HG03460 (cell line): Measurements from ENCODE around the gene LRIG1.

Source experiments
- ATAC-seq: cut with Tn5 transposase; IDR thresholded peaks from one replicate; pipeline ENCODE4 v1.9.1; 2021; ENCODE audit not compliant: unreplicated experiment

The LRIG1 gene

DNA sequence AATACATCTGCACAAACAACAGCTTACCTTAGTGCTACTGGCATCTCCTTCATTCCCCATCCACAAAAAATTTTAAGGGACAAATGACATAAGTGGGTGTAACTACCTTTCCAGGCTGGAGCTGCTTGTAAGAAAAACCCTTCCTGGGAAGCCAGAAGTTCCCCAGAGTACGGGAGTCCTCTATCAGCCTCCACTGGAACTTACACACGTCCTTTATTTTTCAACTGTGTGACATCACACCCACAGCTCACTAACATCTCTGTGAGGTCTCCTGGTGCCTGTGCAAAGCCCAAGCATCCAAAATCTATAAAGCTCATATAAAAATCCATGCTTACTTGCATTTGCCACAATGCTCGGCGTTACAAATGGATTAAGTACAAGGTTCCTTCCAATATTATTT is 27.6 kb downstream of the LRIG1 start:
- no peak for ATAC-seq

- ATAC-seq: peak; percentile 65
These were observed 28.3 kb downstream of the LRIG1 start for GRCh38 chr3:66472313-66473134.

DNA sequence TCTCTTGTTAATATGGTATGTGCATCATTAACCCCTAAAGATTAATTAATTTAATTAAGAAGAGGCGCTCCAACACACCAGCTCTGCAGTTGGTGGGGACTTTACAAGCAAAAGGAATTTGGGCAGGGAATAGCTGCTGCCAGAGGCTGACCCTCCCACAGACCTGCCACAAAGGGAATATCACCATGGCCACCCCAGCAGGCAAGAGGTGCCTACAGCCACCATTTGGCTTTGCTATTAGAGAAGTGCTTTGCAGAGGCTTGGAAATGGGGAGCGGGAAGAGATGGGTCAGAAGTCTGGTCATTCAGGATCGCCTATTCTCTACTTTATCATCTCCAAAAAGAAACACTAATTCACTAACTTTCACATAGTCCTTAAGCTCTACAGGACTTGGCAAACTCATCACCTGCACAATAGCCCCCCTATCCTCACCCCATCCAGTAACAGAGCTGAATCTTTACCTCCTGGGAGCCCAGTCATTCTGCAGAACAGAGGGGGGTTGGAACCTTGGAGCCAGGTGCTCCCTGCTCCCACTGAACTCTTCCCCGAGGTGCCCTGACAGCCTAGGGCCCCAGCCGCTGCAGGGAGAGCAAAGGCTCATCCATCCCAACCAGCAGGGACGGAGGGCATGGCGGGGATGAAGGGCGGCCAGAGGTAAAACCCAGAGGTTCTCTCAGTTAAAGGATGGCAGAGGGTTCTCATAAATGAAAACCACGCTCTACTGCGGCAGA is 29.7 kb downstream of the LRIG1 start:
- no peak for ATAC-seq

DNA sequence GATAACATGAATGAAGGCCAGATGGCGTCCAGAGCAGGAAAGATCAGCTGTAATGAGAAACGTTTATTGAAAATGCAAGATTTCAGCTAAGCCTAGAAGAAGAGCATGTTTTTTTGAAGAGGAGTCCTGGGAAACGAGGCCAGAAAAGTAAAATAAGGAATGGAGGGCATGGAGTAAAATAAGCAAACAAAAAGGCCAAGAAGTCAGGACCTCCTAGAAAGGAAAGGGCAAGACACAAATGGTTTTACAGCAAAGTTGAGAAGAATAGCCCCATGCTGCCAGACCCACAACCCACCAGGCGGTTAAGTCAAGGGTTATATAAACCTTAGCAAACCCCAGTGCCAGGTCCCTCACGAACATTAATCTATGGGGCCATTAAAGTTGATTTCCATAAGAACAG is 30.5 kb downstream of the LRIG1 start:
- ATAC-seq: no peak

DNA sequence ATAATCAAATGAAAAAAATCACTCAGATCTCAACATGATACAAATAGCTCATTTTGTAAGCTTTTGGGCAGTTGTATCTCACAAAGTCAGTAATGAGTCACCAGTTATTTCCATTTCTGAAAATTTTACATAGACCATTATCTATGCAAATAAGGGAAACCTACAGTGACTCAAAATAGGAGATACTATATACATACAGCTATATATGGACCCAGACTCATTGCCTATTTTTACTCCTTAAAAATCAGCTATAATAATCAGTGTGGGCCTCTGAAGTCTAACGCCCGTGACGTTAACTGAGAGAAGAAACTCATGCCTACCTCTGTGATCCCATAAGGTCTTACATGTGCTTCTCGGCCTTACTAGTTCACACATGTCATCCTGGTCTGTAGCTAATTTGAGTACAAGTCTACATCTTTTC is 31.6 kb downstream of the LRIG1 start:
- peak; percentile 68 for ATAC-seq

DNA sequence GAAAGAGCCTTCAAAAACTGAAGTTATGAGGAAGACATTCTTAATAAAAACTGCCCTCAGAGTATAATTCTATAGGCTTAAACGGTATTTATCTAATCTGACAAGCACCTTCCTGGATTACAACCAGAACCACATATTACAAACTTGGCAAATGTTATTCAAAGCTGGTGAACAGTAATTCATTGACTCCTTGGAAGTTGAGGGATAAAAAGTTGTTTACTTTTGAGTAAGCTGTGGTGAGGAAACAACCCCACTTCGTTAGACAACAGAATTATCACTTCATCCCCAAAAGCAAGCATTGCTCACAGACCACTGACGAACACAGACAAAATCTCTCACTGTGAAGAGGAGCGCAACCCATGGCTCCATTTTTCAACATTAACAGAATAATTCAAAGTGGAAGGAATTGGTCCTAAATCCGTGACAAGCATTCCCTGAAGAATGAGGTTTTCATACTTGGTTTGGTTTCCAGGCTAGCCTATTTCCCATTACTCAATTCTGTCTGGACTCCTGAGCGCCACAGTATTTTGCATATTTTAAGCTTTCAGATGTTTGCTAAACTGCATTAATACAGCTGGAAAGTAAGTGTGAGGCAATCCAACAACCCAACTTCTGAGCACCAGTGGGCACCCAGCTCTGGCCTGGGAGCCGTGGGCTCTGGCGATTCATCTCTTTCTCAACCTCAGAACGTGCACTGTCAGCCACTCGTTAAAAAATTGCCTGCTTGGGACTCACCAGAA is 32.7 kb downstream of the LRIG1 start:
- no peak for ATAC-seq

DNA sequence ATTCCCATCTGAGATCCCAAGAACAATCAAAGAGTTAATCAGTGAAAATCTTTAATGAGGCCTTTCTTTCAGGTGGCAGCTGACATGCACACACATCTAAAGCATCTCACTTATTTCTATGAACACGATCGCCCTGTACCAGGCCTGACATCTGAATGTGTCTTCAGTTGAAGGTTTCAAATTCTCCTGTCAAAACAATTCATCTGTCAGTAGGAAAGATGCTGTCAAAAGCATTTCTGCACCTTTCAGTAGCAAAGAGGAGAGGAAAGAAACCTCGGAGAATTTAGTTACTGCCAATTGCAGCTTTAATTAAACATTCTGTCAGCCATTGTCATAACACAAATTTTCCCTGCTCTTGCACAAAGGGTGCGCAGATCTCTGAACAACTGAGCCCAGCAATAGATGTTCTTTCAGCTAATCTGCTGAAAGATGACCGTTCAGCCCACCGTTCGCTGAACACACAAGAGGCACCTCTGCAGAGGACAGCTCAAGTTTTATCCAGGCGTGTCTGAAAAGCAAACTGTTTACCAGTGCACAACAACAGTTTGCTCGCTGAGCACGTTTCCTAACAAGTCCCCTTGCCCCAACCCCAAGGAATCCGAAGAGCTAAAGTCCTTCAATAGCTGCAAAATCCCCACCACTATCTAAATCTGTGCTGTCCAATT is 34.1 kb downstream of the LRIG1 start:
- no peak for ATAC-seq

DNA sequence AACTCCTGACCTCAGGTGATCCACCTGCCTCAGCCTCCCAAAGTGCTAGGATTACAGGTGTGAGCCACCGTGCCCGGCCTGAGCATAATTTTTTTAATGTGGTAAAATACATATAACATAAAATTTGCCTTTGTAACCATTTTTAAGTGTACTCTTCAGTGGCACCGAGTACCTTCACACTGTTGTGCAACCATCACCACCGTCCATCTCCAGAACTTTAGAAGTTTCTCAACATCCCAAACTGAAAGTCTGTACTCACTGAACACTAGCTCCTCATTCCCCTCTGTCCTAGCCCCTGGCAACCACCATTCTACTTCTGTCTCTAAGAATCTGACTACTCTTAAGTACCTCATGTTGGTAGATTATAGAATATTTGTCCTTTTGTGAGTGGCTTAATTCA is 35.2 kb downstream of the LRIG1 start:
- no peak for ATAC-seq

GRCh38 chr3:66465034-66465433 is 35.8 kb downstream of the LRIG1 start:
- ATAC-seq: no peak

DNA sequence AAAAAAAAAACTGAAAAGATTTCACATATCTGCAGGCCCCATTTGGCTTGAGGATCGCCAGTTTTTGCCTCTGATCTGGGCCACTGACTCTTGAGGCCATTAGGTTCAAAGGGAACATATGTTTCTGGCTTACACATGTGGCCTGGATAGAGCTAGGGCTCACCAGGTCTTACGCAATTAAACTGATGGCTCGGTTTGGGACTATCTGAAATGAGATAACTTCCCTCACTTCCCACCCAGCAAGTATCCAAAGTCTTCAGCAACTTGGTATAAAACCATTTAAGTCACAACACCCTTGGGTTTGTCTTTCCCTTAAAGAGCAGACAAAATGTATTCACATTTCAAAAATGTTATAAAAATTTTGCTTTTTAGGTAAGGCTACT is 36.3 kb downstream of the LRIG1 start:
- ATAC-seq: no peak

DNA sequence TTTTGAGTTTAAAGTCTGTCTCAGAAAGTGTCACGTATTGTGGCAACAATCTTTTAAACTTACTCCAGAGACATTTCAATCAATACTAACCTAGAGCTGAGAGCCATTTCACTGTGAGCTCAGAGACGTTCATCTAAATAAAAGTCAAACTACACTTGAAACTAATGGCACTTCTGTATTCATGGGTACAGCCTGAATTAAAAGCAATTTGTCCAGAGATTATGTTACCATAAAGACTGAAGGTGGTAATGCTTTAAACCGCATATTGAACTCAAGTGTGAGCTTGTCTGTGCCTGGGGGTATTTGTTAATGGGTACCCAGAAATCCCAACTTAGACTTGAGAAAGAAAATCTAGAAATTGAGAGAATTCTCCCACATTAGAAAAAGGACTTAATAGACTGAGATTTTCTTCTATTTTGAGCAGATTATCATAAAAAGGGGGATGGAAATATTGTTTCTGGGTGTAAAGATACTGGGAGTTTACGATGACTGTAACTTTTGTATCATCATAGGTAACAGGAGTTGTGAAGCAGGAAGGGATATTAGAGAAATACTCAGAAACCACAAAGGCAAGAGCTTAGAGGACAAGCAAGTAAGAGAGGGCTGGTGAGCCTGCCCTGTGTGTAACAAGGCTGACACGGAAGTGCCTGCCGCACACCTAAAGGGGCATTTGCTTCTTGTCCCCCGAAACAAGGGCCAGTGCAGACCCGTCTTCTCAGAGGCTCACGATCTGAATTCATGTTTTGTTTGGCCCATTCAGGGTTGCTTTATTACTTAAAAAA is 36.9 kb downstream of the LRIG1 start:
- ATAC-seq: no peak

GRCh38 chr3:66463054-66463631 is 37.7 kb downstream of the LRIG1 start:
- no peak for ATAC-seq

GRCh38 chr3:66457252-66457651 is 43.6 kb downstream of the LRIG1 start:
- ATAC-seq: no peak

- no peak for ATAC-seq
These were observed 44.1 kb downstream of the LRIG1 start for GRCh38 chr3:66456711-66457173.

DNA sequence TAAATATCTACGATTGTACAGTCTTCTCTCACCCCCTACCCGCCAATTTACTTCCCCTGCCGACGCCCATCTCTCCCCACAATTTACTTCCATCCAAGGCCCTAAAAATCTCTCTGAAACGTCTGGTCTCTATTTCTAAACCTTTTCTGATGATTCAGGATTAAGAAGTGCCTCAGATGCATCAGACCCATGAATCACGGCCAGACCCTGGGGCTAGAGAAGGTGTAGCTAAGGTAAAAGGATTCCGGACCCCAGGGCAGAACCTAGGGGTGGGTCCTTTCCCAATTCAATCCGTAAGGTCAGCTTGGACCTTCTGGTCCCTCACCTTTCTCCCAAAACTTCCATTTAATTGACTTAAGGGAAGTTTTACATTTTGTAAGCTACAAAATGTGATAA is 46.4 kb downstream of the LRIG1 start:
- ATAC-seq: no peak

- ATAC-seq: no peak
These were observed 47.0 kb downstream of the LRIG1 start for GRCh38 chr3:66453651-66454463.

GRCh38 chr3:66452303-66453011 is 48.4 kb downstream of the LRIG1 start:
- ATAC-seq: no peak

GRCh38 chr3:66451766-66452165 is 49.1 kb downstream of the LRIG1 start:
- ATAC-seq: no peak
